Endometrial microvascular endothelial cells (primary cell): ENCODE measurements around the gene COL6A3. TPM values are rescaled to one million over a fixed set of nuclear protein-coding genes. Genes with fewer than 3 reads are reported as not detected.

Experiments
- in situ Hi-C: cut with HindIII; loops from 2 replicates; pipeline ENCODE4 v1.10.0; 2017; ENCODE audit warnings: low sequenced_read_pairs, low pct_unique_long_range_greater_than_20kb; ENCODE audit errors: inconsistent ontology term
- total RNA-seq: library from RNA; depleted of rRNA; stranded (reverse); fragments of >200 nt; gene quantifications from one replicate; pipeline ENCODE4 v1.2.3, GENCODE V29; 2015; ENCODE audit errors: inconsistent ontology term

Gene COL6A3
- total RNA-seq, 1 donor from 2014 or later, result 36.1 TPM

- in situ Hi-C loops, result no loop called here
Measured at GRCh38 chr2:237326266-237327171, 87.4 kb downstream of the COL6A3 start.

DNA sequence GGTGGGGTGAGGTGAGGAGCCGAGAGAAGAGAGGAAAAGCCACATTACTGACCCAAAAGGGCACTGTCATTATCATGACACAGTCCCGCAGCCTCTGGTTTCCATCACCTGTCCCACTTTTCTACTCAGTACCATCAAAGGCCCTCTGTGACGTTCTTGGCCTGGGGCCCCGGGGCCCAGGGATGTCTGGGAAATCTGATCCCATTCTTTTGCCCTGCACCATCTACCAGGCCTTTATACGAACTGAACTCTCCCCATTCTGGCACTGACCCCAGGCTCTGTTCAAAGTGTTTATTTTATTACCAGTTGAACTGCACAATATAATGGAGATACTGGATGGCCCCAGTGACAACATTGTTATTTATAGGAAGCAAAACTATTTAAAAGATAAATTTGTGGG is 89.1 kb downstream of the COL6A3 start:
- in situ Hi-C loops, result no loop called here

- in situ Hi-C loops, result no loop called here
Measured at GRCh38 chr2:237324405-237324831, 89.5 kb downstream of the COL6A3 start.

GRCh38 chr2:237323656-237324055 is 90.3 kb downstream of the COL6A3 start:
- in situ Hi-C loops, result no loop called here

GRCh38 chr2:237322564-237322963 is 91.4 kb downstream of the COL6A3 start:
- in situ Hi-C loops, result no loop called here

DNA sequence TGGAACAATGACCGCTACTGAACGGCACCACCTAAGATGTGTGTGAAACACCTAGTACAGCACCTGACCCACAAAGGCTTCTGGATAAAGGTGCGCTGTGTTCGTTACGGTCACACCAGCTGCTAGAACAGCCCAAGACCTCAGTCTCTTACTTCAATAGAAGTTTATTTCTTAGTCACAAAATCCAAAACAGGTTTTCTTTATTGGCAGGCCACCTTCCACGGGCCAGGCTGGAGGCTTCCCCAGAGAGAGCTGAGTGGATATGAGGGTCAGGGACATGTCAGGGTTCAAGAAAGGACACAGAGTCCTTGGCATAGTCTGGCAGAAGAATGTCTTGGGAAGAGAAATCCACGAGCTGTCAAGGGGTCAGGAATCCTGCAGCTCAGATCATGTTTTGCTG is 92.2 kb downstream of the COL6A3 start:
- in situ Hi-C loops, result no loop called here

- in situ Hi-C loops, result no loop called here
Measured at GRCh38 chr2:237320801-237321560, 93.0 kb downstream of the COL6A3 start.

DNA sequence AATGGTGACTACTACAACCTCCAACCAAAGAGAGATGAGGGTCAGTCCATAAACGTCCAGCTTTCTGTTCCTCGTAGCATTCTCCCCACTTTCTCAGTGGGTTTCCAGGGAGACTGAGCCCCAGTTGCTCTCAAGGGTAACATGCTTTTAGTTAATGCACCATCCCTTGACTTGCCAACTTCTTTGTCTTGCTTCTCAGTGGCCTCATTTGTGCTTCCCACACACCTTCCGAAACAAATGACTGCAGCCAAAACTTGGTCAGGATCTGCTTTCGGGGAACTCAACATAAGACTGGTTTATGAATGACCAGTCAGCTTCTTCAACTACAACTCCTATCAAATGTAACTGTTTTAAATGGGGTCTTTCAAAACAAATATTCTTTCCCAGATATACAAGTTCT is 94.1 kb downstream of the COL6A3 start:
- in situ Hi-C loops, result no loop called here

DNA sequence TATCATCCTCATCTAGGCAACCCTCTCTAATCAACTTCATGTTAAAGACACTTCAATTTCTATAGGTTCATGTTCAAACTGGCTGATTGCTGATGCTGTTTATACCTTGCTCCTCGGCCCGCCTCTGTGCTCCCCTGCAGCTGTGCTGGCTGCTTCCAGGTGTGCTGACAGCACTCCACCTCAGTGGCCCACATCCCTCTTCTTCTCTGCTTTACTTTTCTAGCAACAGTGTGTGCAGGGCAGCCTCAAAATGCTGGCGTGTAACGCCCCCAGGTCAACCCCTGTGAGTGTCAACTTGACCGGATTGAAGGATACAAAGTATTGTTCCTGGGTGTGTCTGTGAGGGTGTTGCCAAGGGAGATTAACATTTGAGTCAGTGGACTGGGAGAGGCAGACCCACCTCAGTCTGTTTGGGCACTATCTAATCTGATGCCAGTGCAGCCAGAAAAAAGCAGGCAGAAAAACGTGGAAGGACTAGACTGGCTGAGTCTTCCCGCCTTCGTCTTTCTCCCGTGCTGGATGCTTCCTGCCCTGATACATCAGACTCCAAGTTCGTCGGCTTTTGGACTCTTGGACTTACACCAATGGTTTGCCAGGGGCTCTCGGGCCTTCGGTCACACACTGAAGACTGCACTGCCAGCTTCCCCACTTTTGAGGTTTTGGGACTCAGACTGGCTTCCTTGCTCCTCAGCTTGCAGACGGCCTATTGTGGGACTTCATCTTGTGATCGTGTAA is 94.7 kb downstream of the COL6A3 start:
- in situ Hi-C loops, result no loop called here

DNA sequence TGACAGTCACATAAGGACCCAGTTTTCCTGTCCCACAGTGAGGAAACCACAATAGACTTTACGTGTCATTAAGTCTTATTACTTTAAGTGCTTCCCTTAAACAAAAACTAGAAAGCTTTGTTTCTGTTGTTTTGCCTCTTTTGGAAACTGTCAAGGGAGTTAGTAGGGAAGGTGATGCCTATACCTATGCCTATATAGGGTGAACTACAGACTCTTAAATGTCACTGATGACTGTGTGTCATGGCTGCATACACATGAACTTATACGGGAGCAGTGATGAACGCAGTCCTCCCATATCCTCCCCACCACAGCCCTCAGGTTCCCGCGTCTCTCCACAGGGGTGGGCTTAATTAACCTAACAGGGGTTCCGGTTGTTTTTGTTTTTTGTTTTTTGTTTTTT is 97.6 kb downstream of the COL6A3 start:
- in situ Hi-C loops, result no loop called here

GRCh38 chr2:237315829-237316225 is 98.1 kb downstream of the COL6A3 start:
- in situ Hi-C loops, result no loop called here

DNA sequence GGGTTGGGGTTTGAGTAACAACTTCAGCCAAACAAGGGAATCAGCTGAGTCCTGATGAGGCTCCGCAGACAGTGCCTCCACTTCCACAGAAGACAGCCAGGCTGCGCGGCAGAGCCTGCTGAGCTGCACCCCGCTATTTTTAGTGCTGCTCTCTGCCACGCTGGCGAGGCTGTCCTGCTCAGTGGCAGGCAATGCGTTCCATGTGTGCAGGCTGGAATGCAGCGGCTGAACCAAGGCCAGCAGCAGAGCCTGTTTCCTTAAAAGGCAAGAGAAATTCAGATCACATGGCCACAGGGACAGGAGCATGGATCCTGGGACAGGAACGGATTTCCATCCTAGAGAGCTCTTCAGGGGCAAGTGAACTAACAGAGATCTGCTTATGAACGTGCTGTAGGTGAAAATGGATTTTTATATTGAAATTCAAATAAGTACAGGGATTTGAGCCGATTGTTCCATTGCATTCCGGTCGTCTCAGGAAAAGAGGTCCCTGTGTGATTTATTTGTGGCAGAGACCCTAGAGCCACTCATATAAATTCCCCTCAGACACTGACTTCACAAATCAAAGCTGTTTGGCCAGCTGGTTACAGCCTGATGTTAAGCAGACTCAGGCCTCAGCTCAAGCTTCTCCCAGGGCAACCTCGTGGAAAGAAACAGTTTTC is 98.7 kb downstream of the COL6A3 start:
- in situ Hi-C loops, result no loop called here

DNA sequence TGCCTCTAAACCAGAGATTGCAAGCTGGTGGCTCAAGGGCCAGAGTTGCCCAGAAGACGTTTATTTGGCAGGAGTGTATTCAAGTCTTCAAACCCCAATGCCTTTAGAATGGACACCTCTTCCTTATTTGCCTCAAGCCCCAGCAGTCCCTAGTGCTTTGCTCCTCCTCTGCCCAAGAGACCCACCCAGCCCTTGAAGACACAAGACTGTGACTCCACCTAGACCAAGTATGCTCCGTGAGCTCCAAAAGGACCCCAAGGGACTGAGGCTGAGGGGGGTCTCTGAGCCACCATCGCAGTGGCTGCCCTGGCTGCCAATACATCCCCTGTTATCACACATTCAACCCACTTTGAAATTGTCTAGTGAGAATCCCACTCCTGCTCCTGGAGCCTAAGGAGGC is 99.3 kb downstream of the COL6A3 start:
- in situ Hi-C loops, result no loop called here

DNA sequence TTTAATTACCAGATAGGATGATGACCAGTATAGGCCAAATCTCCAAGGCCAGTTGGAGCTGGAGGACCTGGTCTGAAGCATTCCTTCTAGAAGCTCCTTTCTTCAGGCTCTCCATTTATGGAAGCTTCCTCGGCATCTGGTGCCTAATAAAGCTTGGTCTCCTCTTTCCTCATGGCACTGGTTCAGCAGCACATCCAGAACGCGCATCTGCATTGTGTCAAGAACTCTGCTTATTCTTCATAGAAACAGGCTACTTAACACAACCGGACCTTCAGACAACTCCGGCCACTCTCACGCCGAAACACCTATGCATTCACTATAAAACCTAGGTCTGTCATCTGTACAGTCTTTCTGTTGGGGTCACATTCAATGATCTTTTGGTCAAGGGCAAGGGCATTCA is 99.8 kb downstream of the COL6A3 start:
- in situ Hi-C loops, result no loop called here

- in situ Hi-C loops, result no loop called here
Measured at GRCh38 chr2:237312021-237312755, 101.8 kb downstream of the COL6A3 start.

- in situ Hi-C loops, result no loop called here
Measured at GRCh38 chr2:237310515-237311114, 103.3 kb downstream of the COL6A3 start.

GRCh38 chr2:237309416-237309815 is 104.5 kb downstream of the COL6A3 start:
- in situ Hi-C loops, result no loop called here

DNA sequence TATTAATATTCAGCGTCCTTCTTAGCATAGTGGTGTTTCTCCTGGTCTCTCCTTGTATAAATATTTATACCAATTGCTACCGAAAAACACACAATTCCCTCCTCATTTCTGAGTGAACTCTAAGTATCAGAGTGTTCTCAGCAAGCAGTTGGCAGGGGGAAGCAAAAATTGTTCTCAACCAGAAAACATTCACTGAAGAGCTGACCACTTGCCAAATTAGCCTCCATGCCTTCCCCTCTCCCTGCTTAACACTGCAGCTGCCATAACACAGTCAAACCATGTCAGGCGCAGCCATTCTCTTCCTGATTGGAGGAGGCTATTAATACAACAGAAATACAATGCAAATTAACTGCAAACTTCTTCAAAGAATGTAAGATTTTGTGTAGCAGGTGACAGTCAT is 105.0 kb downstream of the COL6A3 start:
- in situ Hi-C loops, result no loop called here
